DOHH2 (cell line): Measurements from ENCODE around the gene MICAL1.

Experiments
- CTCF ChIP-seq: fragments of 200-600 bp; sonication (generic); IDR thresholded peaks from one replicate; pipeline ENCODE4 v1.5.1; 2014; ENCODE audit warnings: antibody characterized with exemption, mild to moderate bottlenecking, low read depth, low read length; ENCODE audit not compliant: poor library complexity, severe bottlenecking
- EZH2phosphoT487 ChIP-seq: fragments of 200-600 bp; sonication (generic); IDR thresholded peaks from 2 replicates; pipeline ENCODE4 v1.6.1; 2017; ENCODE audit warnings: borderline replicate concordance, mild to moderate bottlenecking, antibody characterized with exemption, low read length, moderate library complexity, mixed read lengths

GRCh38 chr6:109488001-109488400 is 32.4 kb upstream of the MICAL1 start:
- TF ChIP-seq CTCF (no peak), EZH2phosphoT487 (no peak)
